Ectodermal cell (in vitro differentiated cells): Measurements from ENCODE around the gene VDAC2. TPM values are rescaled to one million over a fixed set of nuclear protein-coding genes. Genes with fewer than 3 reads are reported as not detected.

ENCODE experiments used
- H3K27ac ChIP-seq: 2 replicates; pipeline ENCODE4 v1.7.0; 2013; ENCODE audit warnings: mild to moderate bottlenecking, low read depth, low read length; ENCODE audit not compliant: insufficient read depth, poor library complexity, severe bottlenecking
- H3K27me3 ChIP-seq: 2 replicates; pipeline ENCODE4 v1.7.0; 2013; ENCODE audit warnings: mild to moderate bottlenecking, low read length; ENCODE audit not compliant: insufficient read depth, control insufficient read depth, poor library complexity, severe bottlenecking
- H3K36me3 ChIP-seq: one replicate; pipeline ENCODE4 v1.7.0; 2013; ENCODE audit warnings: low read length; ENCODE audit not compliant: control insufficient read depth, insufficient read depth
- H3K4me1 ChIP-seq: one replicate; pipeline ENCODE4 v1.7.0; 2013; ENCODE audit warnings: low read length; ENCODE audit not compliant: control insufficient read depth, insufficient read depth
- H3K4me3 ChIP-seq: 2 replicates; pipeline ENCODE4 v1.7.0; 2013; ENCODE audit warnings: low read depth, low read length, control low read depth; ENCODE audit not compliant: insufficient read depth
- H3K9me3 ChIP-seq: 2 replicates; pipeline ENCODE4 v1.7.0; 2013; ENCODE audit warnings: mild to moderate bottlenecking, low read length, moderate library complexity; ENCODE audit not compliant: control insufficient read depth
- WGBS, 2 experiments: methylation state at CpG; one replicate each; pipeline ENCODE4 v1.1.7; 2013; ENCODE audit warnings: missing lambda C conversion rate in 2 of 2; 5-methylcytosine and 5-hydroxymethylcytosine counted together
- polyA plus RNA-seq, 4 experiments: library from polyadenylated mRNA; stranded (reverse); fragments of 50-300 nt; gene quantifications; one replicate each; pipeline ENCODE4 v1.2.3, GENCODE V29; 2013

Gene VDAC2
- 192 TPM for polyA plus RNA-seq (2013, experiment 1 of 4)
- 179 TPM for polyA plus RNA-seq (2013, experiment 2 of 4)
- polyA plus RNA-seq (2013, experiment 3 of 4), result 160 TPM
- polyA plus RNA-seq (2013, experiment 4 of 4), result 181 TPM

DNA sequence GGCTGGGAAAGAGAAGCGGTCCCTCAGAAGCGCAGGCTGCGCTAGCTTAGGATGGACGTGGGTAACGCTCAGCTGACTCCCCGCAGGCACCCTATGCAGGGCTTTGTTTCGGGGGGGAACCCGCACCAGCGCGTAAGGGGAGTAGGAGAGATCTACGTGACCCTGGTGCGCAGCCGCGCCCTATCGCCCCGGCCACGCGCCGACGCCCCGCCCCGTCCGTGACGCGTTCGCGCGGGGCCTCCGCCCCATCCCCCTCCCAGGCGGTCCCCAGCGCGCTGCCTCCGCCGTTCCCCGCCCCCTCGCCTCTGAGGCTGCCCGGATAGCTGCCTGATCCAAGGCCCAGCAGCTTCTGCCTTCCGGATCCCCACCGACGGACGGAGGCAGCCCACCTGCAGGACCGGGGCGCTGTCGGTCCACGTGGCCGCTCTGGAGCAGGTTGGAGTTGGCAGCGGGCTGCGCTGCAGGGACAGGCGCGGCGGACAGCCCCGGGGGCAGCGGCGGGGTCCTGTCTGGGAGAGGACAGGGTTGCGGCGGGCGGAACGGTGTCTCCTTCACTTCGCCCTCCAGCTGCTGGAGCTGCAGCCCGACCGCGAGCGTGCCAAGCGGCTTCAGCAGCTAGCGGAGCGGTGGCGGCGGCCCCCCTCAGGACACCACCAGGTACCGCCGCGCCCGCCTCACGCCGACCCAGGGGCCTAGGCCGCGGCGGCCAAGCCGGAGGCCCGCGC, at the start of gene VDAC2:
Gene VDAC2 (plus strand): TSS at position 515 of the 725 bp plus-strand sequence. CDS start 363 bp downstream, outside the sequence.
- H3K9me3 ChIP-seq, result no peaks in the 10 kb centered on the region
- peaks cover 9% of the 10 kb centered on the region for H3K36me3 ChIP-seq
- H3K4me1 ChIP-seq, result peaks cover 12% of the 10 kb centered on the region
- H3K27ac ChIP-seq, result peak within 1 kb of the TSS; percentile 97
- peak within 1 kb of the TSS; percentile 92 for H3K4me3 ChIP-seq
- no peaks in the 10 kb centered on the region for H3K27me3 ChIP-seq
- 0% methylated on average over 80 of the region's 80 CpGs for WGBS, 2 experiments

- Histone ChIP-seq H3K9me3 (no peaks in the 10 kb centered on the region), H3K4me3 (no peak overlapping the region)
- WGBS, 2 experiments, result 100% methylated on average over 1 to 2 of the region's 2 CpGs
Measured at GRCh38 chr10:75165684-75166622, 44.6 kb upstream of the VDAC2 start.

GRCh38 chr10:75166623-75166972, 44.0 kb upstream of the VDAC2 start:
- 92 to 96% methylated on average over 1 of the region's 1 CpG for WGBS, 2 experiments
- Histone ChIP-seq H3K27me3 (no peaks in the 10 kb centered on the region), H3K27ac (no peak overlapping the region)

More at GRCh38 chr10:75165684-75166622, 44.6 kb upstream of the VDAC2 start:
- no peak overlapping the region for H3K27ac ChIP-seq
- H3K27me3 ChIP-seq, result no peaks in the 10 kb centered on the region
- no peaks in the 10 kb centered on the region for H3K36me3 ChIP-seq
- H3K4me1 ChIP-seq, result no peaks in the 10 kb centered on the region

GRCh38 chr10:75168275-75168674, 42.3 kb upstream of the VDAC2 start:
- Histone ChIP-seq H3K36me3 (no peaks in the 10 kb centered on the region), H3K27ac (no peak overlapping the region), H3K27me3 (no peaks in the 10 kb centered on the region), H3K4me3 (no peak overlapping the region), H3K9me3 (no peaks in the 10 kb centered on the region), H3K4me1 (no peaks in the 10 kb centered on the region)
- 94 to 95% methylated on average over 5 to 6 of the region's 6 CpGs for WGBS, 2 experiments

More at GRCh38 chr10:75166623-75166972, 44.0 kb upstream of the VDAC2 start:
- no peaks in the 10 kb centered on the region for H3K4me1 ChIP-seq
- H3K9me3 ChIP-seq, result no peaks in the 10 kb centered on the region
- no peaks in the 10 kb centered on the region for H3K36me3 ChIP-seq
- H3K4me3 ChIP-seq, result no peak overlapping the region

DNA sequence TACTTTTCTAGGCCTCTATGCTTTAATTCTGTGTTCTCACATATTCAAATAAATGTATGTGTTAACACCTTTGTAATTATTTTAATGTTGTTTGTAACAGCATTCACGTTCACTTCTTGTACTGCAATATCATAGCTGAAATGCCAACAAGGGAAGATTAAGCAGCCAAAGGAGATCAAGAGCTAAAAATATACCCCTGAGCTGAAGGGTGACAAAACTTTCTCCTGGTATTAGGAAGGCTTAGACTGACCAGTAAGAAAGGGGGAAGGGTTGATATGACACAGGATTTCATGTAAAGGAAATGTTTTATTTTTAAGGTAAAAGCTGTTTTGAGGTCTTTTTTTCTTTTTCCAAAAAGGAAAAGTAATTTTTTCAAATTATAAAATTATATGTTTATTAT, 40.4 kb upstream of the VDAC2 start:
- H3K36me3 ChIP-seq, result no peaks in the 10 kb centered on the region
- H3K4me1 ChIP-seq, result no peaks in the 10 kb centered on the region
- no peaks in the 10 kb centered on the region for H3K9me3 ChIP-seq
- no peak overlapping the region for H3K4me3 ChIP-seq
- no peak overlapping the region for H3K27ac ChIP-seq
- 100% methylated on average over 1 of the region's 1 CpG; no CpG with 5 or more reads in 1 of the 2 experiments for WGBS, 2 experiments
- no peaks in the 10 kb centered on the region for H3K27me3 ChIP-seq

- 92 to 97% methylated on average over 2 of the region's 2 CpGs for WGBS, 2 experiments
- Histone ChIP-seq H3K4me3 (no peak overlapping the region), H3K9me3 (no peaks in the 10 kb centered on the region), H3K36me3 (peaks cover 5% of the 10 kb centered on the region), H3K4me1 (no peaks in the 10 kb centered on the region), H3K27ac (no peak overlapping the region), H3K27me3 (no peaks in the 10 kb centered on the region)
Measured at GRCh38 chr10:75175046-75175445, 35.5 kb upstream of the VDAC2 start.

GRCh38 chr10:75176046-75176445, 34.5 kb upstream of the VDAC2 start:
- no peaks in the 10 kb centered on the region for H3K27me3 ChIP-seq
- no peaks in the 10 kb centered on the region for H3K9me3 ChIP-seq
- H3K27ac ChIP-seq, result no peak overlapping the region
- H3K4me3 ChIP-seq, result no peak overlapping the region
- peaks cover 5% of the 10 kb centered on the region for H3K36me3 ChIP-seq
- no peaks in the 10 kb centered on the region for H3K4me1 ChIP-seq
- 93 to 94% methylated on average over 6 of the region's 6 CpGs for WGBS, 2 experiments

GRCh38 chr10:75176736-75177135, 33.9 kb upstream of the VDAC2 start:
- Histone ChIP-seq H3K4me3 (no peak overlapping the region), H3K9me3 (no peaks in the 10 kb centered on the region), H3K27ac (no peak overlapping the region), H3K36me3 (peaks cover 5% of the 10 kb centered on the region), H3K27me3 (no peaks in the 10 kb centered on the region), H3K4me1 (no peaks in the 10 kb centered on the region)
- 93 to 100% methylated on average over 1 of the region's 1 CpG for WGBS, 2 experiments

GRCh38 chr10:75179657-75180177, 30.9 kb upstream of the VDAC2 start:
- Histone ChIP-seq H3K27me3 (no peaks in the 10 kb centered on the region), H3K36me3 (peaks cover 5% of the 10 kb centered on the region), H3K4me3 (no peak overlapping the region), H3K4me1 (no peaks in the 10 kb centered on the region), H3K9me3 (no peaks in the 10 kb centered on the region), H3K27ac (no peak overlapping the region)
- WGBS, 2 experiments, result 96 to 100% methylated on average over 1 of the region's 1 CpG

DNA sequence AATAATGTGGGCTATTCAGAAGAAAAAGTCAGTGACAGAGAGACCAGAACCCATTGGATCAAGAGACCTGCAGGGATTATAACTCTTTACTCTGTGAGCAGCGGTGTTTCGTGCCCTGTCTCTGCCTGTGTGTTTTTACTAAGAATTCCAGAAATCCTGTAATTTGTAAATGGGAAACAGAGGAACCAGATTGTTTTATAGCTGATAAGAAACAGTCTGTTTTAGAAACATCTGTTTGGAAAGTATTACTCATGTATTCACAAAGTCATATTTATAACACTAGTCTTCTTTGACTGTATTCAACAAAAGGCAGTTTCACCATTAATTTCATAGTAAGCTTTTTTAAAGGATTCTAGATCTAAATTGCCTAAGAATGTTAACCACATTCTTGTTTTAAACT, 30.0 kb upstream of the VDAC2 start:
- peaks cover 5% of the 10 kb centered on the region for H3K36me3 ChIP-seq
- H3K4me1 ChIP-seq, result no peaks in the 10 kb centered on the region
- 98 to 99% methylated on average over 2 of the region's 2 CpGs for WGBS, 2 experiments
- no peaks in the 10 kb centered on the region for H3K27me3 ChIP-seq
- H3K4me3 ChIP-seq, result no peak overlapping the region
- no peak overlapping the region for H3K27ac ChIP-seq
- no peaks in the 10 kb centered on the region for H3K9me3 ChIP-seq
